Activated naive CD4-positive, alpha-beta T cell (primary cell): Measurements from ENCODE around the gene CDHR1.
A peak's percentile ranks its signal among the peaks of the same experiment; 100 is the strongest.
"Not testable (repeated sequence)": the region's sequence is repeated elsewhere in the genome, so short reads cannot be mapped to it uniquely, and the experiment has no call there.

ENCODE experiments used
- DNase-seq, 4 experiments: peaks; one replicate each; lab custom pipeline; 2025; lab: John Stamatoyannopoulos, UW

Gene CDHR1

DNA sequence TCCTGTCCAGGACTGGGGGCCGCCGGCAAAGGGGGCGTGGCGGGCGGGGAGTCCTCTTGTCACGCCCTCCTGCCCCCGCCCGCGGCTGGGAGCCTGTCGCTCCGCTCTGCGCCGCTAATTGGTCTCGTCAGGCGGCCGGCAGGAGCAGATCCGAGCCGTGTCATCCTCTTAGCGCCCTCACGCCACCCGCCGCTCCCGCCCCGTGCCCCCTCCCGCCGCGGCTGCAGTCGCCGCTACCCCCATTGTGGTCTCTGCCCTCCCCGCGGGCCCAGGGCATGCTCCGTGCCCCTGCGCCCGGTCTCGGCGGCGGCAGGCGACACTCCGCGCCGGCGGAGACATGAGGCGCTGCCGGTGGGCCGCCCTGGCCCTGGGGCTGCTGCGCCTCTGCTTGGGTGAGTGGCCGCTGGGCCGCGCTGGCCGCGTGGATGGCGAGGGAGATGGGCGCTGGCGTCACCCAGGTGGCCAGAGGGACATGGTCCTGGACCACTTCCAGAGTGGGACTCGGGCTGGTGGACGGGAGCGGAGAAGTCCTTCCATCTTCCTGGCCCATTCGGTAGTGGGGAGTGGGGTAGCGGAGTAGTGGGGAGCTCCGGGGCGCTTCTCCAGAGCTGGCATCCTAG lies at the start of gene CDHR1:
Gene CDHR1 (plus strand): TSS at position 114 of the 620 bp plus-strand sequence. CDS start 224 bp downstream, at position 338.
- peak in 1 of 4 experiments; percentile 21 for DNase-seq

DNA sequence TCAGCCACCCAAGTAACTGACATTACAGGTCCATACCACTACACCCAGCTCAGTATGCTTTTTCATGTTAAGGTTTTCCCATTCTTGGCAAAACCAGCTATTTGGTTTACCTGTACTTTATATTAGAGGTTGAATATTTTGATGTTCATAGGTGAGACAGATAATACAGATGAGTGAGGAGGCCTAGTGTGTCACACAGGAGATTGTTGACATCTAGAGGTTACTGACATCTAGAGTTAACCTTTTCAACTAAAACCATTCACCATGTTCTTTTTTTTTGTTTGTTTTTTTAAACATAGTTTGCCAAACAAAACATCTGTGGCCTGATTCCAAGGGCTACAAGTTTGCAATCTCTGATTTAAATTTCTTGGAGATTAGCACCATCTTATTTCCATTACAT lies 47.0 kb upstream of the CDHR1 start:
- DNase-seq, result no peak

DNA sequence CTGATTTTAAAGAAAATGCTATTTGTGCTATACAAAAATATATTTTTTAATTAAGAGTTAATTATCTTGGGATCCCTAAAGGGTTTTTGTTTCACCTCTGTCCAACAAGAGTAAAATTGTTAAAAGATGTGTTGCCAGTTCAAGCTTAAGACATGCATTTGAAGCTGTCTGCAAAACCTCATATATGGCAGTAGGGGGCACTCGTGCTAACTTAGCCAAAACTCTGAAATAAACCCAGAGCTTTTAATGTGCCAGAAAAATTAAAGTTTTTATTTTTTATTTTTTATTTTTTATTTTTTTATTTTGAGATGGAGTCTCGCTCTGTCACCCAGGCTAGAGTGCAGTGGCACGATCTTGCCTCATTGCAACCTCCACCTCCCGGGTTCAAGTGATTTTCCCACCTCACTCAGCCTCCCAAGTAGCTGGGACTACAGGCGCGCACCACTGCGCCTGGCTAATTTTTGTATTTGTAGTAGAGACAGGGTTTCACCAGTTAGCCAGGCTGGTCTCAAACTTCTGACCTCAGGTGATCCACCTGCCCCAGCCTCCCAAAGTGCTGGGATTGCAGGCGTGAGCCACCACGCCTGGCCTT lies 46.2 kb upstream of the CDHR1 start:
- DNase-seq, result not testable (repeated sequence)

DNA sequence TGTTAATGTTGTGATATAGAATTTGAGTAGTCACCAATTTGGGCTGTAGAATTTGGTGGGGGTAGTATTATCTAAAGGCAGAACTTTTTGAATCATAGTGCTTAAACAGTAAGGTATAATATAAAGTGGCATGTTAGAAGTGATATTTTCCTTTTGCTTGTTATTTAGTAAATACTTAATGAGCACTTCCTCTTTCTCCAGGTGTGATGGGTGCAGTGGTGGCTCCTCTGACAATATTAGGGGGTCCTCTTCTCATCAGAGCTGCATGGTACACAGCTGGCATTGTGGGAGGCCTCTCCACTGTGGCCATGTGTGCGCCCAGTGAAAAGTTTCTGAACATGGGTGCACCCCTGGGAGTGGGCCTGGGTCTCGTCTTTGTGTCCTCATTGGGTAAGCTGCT lies 44.5 kb upstream of the CDHR1 start:
- no peak for DNase-seq

DNA sequence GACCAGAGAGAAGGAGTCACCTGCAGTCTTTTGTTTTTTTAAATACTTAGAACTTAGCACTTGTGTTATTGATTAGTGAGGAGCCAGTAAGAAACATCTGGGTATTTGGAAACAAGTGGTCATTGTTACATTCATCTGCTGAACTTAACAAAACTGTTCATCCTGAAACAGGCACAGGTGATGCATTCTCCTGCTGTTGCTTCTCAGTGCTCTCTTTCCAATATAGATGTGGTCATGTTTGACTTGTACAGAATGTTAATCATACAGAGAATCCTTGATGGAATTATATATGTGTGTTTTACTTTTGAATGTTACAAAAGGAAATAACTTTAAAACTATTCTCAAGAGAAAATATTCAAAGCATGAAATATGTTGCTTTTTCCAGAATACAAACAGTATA lies 41.6 kb upstream of the CDHR1 start:
- DNase-seq, result no peak

DNA sequence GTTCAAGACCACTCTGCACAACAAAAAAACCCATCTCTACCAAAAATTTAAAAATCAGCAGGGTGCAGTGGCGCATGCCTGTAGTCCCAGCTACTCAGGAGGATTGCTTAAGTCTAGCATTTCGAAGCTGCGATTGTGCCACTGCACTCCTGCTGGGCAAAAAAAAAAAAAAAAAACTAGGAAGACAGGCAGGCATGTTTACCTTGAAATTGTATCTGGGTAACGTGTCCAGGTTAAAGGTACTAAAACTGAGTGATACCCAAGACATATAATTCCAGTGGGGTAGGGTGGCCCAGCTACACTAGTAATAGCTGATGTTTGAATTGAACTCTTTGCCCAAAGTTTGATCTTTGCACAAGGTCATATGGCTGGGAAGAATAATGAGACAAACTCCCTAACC lies 38.8 kb upstream of the CDHR1 start:
- no peak for DNase-seq

DNA sequence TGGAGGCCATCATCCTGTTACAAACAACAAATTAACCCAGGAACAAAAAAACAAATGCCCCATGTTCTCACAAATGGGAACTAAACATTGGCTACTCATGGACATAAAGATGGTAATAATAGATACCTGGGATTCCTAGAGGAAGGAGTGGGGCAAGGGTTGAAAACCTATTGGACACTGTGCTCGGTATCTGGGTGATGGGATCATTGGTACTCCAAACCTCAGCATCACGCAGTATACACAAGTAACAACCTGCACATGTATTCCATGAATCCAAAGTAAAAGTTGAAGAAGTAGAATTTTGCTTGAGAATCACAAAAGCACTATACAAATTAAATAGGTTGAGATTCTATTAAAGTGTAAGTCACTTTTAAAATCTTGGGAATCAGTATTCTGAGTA lies 38.3 kb upstream of the CDHR1 start:
- no peak for DNase-seq

DNA sequence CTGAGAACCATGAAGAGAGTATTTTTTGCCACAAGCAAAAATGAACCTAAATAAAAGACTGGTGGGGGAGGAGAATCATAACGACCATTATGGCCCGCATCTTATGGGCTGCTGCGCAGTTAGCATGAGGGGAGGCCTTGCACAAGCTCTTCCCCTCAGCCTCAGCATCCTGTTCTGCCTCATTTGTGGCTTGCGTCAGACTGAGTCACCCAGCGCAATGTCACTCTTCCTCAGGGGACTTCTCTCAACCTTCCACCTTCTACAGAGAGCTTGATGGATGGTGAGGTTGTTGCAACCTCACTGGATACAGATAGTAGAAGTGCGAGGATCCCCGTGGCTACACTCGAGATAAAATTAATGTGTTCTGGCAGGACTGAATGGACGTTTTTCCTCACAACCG lies 37.6 kb upstream of the CDHR1 start:
- DNase-seq, result peak in 1 of 4 experiments; percentile 9

DNA sequence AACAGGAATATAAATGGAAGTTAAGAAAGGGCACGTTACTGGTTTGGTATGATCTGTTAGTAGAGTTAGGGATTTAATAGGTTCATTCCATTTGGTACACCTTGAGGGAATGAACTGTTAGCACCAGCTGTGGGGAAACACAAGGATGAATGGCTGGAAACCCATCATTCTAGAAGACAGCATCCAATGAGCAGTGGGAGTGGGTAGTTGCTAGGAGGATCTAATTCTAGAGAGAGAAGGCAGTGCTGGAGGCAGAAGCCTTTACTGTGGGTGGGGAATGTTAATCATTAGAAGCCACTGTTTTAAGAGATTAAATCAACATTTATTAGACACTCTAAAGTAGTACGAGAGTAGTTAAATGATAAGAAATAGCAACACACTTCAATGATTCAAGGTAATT lies 36.3 kb upstream of the CDHR1 start:
- no peak for DNase-seq

DNA sequence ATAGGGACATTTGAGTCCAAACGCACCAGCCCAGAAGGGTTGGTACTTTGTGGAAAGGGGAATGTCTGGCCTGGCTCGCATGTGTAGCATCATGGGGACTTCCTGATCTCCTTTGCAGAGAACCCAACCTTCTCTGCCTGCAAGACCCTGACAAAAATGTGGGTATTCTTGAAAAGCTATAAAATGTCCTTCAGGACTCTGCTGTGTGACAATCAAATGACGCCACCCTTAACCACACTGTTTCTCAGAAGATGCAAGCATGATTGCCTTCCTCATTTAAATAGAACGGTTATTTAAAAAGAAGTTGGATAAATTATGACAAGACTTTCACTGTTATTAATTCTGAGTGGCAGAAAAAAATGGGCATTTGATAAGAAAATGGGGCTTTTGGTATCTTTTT lies 35.8 kb upstream of the CDHR1 start:
- DNase-seq, result no peak

DNA sequence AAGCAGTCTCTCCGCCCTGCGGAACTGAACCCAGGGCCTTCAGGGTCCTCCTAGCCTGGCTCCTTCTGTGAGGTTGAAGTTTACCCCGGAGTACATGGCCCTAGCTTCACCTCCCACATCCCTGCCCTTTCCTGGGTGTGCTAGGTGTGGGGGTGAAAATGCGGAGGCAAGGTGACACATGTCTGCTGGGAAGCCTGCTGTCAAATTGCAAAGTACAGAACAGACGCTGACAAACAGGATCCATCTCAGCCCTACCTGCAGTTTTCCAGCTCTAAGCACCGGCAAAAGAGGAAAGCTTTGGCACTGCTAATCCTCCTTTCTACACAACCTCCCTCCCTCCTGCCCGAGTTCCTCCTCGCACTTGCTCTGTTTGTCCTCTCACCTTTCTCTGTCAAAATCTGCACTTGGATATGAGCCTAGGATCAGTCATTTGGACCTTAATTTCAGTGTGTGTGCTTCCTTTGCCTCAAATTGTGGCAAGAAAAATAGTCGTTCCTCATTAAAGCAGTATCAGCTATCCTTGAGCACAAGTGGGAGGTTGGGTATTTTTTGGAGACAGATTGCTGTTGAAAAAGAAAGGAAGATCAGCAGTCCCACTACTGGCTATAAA lies 35.2 kb upstream of the CDHR1 start:
- no peak for DNase-seq

DNA sequence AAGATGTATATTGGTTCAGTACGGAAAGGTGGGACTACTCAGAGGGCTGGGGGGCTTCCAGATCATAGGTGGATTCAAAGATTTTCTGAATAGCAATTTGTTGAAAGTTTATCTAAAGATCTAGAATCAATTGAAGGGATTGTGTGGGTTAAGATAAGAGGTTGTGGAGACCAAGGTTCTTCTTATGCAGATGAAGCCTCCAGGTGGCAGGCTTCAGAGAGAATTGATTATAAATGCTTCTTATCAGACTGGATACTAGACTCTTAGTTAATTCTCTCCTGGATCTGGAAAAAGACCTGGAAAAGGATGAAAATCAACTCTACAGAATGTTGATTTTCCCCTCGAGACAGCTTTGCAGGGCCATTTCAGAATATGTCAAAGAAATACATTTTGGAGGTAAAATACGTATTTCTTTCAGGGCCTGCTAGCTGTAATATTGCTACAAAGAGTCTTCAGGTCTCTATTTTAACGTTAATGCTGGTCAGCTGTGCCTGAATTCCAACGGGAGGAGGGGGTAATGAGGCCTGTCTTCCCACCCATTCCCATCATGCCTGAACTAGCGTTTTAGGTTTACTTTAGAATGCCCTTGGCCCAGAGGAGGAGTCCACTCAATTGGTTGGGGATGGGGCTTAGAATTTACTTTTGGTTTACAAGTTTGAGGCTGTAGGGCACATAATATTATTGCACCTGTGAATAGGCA lies 33.5 kb upstream of the CDHR1 start:
- no peak for DNase-seq

DNA sequence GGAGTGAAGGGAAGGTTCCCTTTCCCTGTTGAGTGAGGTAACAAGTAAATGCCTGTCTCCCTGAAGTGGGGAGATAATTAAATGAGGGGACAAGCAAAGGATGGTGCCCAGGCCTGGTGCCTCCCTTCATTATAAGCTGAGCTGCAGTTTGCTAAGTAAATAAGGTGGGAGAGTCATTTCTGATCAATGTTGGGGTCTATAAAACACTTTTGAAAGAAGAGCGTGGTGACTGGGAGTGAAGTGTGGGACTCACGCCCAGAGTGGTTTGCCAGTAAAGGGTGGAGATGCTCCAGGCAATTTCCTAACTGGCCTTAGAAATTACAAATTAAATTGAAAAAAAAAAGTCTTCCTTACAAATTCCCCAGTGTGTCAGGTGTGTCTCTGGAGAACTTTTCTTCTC lies 30.3 kb upstream of the CDHR1 start:
- DNase-seq, result no peak

DNA sequence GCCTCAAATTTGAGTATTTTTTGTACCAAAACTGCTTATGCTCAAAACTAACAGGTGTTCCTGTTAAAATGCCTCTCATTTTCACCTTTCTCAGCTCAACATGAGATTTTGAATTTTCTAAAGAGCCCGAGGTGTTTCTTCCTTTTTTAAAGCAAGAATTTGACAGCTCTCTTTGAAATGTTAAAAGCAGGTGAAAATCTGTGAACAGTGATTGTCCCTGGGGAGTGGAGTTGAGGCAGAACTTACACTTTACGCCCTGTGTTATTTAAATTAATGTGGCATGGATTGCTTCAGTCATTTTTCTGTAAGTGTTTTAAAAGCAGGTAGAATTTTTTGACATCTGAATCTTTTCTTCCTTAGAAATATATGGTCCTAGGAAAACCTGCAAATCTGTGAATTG lies 29.9 kb upstream of the CDHR1 start:
- no peak for DNase-seq

DNA sequence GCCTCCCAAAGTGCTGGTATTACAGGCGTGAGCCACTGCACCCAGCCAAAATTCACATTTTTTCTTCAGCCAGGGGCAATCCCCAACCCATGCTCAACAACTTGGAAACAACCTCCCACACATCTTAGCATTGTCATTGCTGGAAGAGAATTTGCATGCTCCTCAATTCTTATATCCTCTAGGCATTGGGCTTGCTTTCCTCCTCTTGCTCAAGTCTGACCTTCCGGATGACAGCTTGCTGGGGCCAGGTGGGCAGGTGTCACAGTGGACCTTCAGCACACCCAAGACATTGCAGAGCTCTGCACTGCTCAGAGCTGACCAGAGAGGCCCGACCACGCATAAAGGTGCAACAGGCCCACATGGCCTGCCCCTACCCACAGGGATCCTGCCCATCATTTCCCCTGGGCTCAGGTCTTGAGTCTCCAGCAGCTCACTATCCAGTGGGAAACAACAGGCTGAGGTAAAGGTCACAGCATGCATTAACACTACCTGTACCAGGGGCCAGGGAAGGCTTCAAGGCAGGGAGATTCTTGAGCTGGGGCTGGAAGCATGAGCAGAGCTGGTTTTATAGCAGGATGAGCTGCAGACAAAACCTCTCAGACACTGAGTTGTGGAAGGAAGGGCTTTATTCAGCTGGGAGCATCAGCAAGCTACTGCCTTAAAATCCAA lies 27.6 kb upstream of the CDHR1 start:
- DNase-seq, result no peak

DNA sequence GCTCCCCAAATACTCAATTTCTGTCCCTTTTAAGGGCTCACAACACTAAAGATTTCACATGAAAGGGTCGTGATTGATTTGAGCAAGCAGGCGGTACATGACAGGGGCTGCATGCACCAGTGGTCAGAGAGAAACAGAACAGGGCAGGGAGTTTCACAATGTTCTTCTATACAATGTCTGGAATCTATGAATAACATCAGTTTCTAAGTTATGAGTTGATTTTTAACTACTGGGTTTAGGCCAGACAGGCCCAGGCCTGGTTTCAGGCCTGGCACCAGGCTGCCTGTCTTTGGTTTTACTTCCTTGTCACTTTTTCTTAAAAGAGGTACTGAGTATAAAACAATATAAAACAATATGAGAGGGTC lies 27.1 kb upstream of the CDHR1 start:
- not testable (repeated sequence) for DNase-seq

DNA sequence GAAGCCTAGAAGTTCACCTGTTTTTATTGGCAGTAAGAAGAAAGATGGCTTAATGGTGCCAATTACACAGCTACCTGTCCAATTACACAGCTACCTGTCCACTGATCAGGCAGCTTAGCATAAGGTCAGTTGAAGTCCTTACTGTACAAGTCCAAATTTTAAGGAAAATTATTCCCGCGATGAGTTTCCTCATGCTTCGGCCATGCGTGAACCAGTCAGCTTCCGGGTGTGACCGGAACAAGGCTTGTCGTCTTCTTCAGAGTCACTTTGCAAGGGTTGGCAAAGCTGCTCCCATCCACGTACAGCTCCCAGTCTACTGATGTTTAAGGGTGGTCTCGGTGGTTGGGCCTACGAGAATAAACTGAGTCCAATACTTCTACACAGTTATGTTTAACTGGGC lies 26.0 kb upstream of the CDHR1 start:
- DNase-seq, result not testable (repeated sequence)

DNA sequence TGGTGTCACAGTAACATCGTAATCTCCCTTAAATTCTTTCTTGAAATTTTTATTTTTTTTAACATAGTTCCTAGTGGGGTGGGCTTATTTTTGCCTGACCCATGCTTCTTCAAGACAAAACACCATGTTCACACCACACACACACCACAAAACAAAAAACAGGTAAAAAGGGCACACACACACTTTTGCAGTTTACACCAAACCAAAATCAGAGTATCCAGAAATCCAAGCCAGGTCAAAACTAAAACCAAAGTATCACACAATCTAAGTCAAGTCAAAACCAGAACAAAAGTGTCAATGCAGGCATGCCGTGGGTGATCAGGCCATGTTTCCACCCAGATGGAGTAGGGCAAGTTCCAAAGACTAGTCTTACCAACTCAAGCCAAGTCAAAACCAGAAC lies 23.1 kb upstream of the CDHR1 start:
- DNase-seq, result not testable (repeated sequence)

DNA sequence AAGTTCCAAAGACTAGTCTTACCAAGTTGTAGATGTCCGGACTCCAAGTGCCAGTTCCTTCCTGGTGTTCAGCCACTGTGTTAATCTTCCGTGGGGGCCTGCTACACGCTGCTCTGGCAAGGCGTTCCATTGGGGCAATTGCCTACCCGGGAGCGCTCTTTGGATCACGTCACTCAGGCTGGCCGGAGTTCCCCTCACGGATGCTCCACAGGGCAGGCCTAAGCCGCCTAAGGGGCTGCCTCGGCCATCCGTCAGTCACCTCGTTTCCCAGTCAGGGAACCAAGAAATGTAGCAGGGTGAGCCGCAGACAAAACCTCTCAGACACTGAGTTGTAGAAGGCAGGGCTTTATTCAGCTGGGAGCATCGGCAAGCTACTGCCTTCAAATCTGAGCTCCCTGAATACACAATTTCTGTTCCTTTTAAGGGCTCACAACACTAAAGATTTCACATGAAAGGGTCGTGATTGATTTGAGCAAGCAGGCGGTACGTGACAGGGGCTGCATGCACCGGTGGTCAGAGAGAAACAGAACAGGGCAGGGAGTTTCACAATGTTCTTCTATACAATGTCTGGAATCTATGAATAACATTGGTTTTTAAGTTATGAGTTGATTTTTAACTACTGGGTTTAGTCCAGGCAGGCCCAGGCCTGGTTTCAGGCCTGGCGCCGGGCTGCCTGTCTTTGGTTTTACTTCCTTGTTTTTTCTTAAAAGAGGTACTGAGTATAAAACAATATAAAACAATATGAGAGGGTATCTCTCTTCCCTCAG lies 22.5 kb upstream of the CDHR1 start:
- DNase-seq, result not testable (repeated sequence)

DNA sequence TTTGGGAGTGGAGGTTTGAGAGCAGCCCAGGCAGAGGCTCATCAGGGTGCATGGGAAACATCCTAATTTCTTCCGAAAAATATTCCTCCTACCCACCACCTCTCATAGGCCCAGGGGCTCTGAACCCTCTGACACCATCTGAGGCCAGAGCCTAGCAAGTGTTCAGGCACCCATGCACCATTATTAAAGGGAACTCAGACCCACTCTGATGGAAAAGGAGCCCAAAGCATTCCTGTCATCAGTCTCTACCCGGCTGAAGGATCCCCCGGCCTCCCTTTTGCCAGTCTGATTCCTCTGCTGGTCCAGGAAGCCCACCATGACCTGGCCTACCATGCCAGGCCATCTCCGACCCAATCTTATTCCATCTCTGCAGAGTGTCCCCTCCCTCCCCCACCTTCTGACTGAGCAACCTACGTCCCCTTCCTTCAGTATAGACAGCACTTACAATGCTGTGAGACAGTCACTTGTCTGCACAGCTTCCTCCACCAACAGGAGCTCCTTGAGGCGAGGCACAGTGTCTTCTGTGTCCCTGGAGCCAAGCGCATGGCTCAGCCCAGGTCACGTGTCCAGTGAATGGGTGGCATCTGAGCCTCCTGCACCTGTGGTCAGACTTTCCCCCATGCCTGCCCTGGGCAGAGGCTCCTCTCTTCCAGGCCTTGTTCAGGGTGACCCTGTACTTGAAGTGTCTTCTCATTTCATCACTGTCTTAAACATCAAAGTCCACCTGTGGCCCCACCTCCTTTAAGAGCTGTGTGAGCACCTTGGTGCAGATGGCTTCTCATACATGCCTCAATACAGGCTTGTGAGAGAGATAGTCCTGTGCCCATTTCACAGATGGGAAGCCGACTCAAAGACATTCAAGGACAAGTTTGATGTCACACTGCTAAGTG lies 21.6 kb upstream of the CDHR1 start:
- no peak for DNase-seq

DNA sequence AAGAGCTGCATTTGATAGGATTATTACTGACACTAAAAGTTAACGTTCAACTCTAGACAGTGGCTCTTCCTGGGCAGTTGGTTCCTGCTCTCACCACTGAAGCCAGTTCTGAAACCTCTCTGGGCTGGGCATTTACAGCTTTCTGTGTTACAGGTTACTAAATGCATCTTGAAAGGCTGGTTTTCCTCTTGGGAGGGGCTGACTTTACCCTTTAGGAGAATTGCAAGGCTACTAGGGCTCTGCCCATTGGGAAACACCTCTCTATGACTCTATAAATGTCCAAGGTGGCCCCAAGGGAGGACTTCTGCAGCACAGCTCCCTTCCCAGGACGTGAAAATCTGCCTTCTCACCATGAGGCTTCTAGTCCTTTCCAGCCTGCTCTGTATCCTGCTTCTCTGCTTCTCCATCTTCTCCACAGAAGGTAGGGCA lies 20.8 kb upstream of the CDHR1 start, which contains the start of gene GPR15LG:
Gene GPR15LG (plus strand): TSS at position 301 of the 429 bp plus-strand sequence. CDS start 51 bp downstream, at position 352.
- DNase-seq, result no peak
